Measurements from ENCODE around the gene DUSP5. TPM values are rescaled to one million over a fixed set of nuclear protein-coding genes. Genes with fewer than 3 reads are reported as not detected.

The DUSP5 gene
- polyA plus RNA-seq, 2 of the 4 experiments (the other 2 are of a cell fraction), result 48.8 to 171 TPM

DNA sequence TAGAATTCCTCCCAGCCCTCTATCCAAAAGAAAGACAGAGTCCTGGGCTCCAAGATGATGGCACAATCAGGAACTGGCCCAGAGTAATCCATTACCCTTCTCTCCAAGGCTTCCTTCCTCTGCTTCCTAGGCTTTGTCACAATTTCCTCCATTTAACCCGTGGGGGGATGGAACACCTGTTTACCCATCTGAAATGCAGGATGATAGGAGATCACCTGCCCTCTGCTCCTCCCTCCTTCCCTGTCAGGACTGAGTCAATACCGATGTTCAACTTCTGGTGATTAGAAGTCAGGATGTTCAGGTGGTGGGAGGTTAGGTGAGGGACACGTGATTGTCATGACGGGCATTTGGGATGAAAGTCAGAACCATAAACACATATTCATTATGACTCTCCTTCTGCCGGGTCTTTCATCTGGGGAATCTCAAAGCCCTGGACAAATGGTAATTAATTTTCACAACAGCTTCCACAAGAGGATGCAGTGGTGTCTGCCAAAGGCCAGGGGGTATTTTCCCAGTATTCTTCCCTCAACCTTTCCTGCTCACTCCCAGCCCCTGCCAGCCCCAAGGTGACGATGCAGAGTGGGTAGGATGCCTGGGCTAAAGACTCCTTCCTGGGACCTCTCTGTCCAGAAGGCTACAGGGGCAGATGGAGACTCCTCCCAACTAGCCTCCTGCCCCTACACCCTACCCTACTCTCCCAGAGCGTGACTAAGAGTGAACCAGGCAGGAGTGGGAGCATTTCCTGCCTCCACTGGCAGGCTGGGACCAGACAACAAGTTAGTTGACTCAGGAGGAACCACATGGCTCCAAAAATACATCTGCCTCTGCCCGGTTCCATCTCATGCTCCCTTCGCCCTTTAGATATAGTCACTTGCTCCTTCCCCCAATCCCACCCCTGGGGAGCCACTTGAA lies 27.9 kb downstream of the DUSP5 start (continued):
- TF ChIP-seq, protein P1, sequence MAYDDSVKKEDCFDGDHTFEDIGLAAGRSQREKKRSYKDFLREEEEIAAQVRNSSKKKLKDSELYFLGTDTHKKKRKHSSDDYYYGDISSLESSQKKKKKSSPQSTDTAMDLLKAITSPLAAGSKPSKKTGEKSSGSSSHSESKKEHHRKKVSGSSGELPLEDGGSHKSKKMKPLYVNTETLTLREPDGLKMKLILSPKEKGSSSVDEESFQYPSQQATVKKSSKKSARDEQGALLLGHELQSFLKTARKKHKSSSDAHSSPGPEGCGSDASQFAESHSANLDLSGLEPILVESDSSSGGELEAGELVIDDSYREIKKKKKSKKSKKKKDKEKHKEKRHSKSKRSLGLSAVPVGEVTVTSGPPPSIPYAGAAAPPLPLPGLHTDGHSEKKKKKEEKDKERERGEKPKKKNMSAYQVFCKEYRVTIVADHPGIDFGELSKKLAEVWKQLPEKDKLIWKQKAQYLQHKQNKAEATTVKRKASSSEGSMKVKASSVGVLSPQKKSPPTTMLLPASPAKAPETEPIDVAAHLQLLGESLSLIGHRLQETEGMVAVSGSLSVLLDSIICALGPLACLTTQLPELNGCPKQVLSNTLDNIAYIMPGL (CRISPR knock-in tag; IDR thresholded peaks at IDR 0.05; ENCODE audit: borderline replicate concordance), result no peak
- no peak for TF ChIP-seq POLR2A (IDR thresholded peaks at IDR 0.05; ENCODE audit: low read length)
- TF ChIP-seq PHF8 (IDR thresholded peaks at IDR 0.05; ENCODE audit: borderline replicate concordance, low read depth), result no peak
- TF ChIP-seq TFCP2L1 (CRISPR knock-in tag; IDR thresholded peaks at IDR 0.05), result no peak
- no peak for TF ChIP-seq FOXS1 (CRISPR knock-in tag; IDR thresholded peaks at IDR 0.05)
- TF ChIP-seq, protein P2, sequence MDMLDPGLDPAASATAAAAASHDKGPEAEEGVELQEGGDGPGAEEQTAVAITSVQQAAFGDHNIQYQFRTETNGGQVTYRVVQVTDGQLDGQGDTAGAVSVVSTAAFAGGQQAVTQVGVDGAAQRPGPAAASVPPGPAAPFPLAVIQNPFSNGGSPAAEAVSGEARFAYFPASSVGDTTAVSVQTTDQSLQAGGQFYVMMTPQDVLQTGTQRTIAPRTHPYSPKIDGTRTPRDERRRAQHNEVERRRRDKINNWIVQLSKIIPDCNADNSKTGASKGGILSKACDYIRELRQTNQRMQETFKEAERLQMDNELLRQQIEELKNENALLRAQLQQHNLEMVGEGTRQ (IDR thresholded peaks at IDR 0.05), result no peak
- TF ChIP-seq, protein P3, sequence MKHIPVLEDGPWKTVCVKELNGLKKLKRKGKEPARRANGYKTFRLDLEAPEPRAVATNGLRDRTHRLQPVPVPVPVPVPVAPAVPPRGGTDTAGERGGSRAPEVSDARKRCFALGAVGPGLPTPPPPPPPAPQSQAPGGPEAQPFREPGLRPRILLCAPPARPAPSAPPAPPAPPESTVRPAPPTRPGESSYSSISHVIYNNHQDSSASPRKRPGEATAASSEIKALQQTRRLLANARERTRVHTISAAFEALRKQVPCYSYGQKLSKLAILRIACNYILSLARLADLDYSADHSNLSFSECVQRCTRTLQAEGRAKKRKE (CRISPR knock-in tag; IDR thresholded peaks at IDR 0.05; ENCODE audit: low read depth), result no peak
- no peak for TF ChIP-seq NPAS2 (CRISPR knock-in tag; IDR thresholded peaks at IDR 0.05; ENCODE audit: borderline replicate concordance)
- TF ChIP-seq HOXA7 (CRISPR knock-in tag; IDR thresholded peaks at IDR 0.05), result 0 out of 2 replicates have a peak, but pooled peaks have one; percentile 70
- no peak for TF ChIP-seq FOSL2 (IDR thresholded peaks at IDR 0.05)
- TF ChIP-seq FOSL2 (CRISPR knock-in tag; IDR thresholded peaks at IDR 0.05), result no peak; the same call in none of the 2 replicates
- no peak for TF ChIP-seq NR3C1 (IDR thresholded peaks at IDR 0.05)
- TF ChIP-seq TP53 (CRISPR knock-in tag; IDR thresholded peaks at IDR 0.05), result peak; percentile 27; the same call in 1 of the 2 replicates
- TF ChIP-seq ZFP36 (IDR thresholded peaks at IDR 0.05; ENCODE audit: borderline replicate concordance, partially characterized antibody), result no peak
- TF ChIP-seq CHD4 (IDR thresholded peaks at IDR 0.05; ENCODE audit: borderline replicate concordance), result no peak
- no peak for TF ChIP-seq SMC3 (IDR thresholded peaks at IDR 0.05)
- TF ChIP-seq RCOR1 (IDR thresholded peaks at IDR 0.05; ENCODE audit: low read depth, low read length), result no peak
- TF ChIP-seq KDM5A (IDR thresholded peaks at IDR 0.05), result no peak
- no peak for TF ChIP-seq BHLHE40 (IDR thresholded peaks at IDR 0.05; ENCODE audit: low read depth, low read length)
- TF ChIP-seq, protein P4, sequence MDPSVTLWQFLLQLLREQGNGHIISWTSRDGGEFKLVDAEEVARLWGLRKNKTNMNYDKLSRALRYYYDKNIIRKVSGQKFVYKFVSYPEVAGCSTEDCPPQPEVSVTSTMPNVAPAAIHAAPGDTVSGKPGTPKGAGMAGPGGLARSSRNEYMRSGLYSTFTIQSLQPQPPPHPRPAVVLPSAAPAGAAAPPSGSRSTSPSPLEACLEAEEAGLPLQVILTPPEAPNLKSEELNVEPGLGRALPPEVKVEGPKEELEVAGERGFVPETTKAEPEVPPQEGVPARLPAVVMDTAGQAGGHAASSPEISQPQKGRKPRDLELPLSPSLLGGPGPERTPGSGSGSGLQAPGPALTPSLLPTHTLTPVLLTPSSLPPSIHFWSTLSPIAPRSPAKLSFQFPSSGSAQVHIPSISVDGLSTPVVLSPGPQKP (IDR thresholded peaks at IDR 0.05; ENCODE audit: low read depth, low read length), result no peak
- no peak for TF ChIP-seq EHF (CRISPR knock-in tag; IDR thresholded peaks at IDR 0.05)
- TF ChIP-seq SREBF2 (IDR thresholded peaks at IDR 0.05), result no peak
- TF ChIP-seq HEYL (CRISPR knock-in tag; IDR thresholded peaks at IDR 0.05), result no peak
- TF ChIP-seq, protein P5, sequence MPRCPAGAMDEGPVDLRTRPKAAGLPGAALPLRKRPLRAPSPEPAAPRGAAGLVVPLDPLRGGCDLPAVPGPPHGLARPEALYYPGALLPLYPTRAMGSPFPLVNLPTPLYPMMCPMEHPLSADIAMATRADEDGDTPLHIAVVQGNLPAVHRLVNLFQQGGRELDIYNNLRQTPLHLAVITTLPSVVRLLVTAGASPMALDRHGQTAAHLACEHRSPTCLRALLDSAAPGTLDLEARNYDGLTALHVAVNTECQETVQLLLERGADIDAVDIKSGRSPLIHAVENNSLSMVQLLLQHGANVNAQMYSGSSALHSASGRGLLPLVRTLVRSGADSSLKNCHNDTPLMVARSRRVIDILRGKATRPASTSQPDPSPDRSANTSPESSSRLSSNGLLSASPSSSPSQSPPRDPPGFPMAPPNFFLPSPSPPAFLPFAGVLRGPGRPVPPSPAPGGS (IDR thresholded peaks at IDR 0.05), result no peak
- TF ChIP-seq, protein P6, sequence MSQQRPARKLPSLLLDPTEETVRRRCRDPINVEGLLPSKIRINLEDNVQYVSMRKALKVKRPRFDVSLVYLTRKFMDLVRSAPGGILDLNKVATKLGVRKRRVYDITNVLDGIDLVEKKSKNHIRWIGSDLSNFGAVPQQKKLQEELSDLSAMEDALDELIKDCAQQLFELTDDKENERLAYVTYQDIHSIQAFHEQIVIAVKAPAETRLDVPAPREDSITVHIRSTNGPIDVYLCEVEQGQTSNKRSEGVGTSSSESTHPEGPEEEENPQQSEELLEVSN (IDR thresholded peaks at IDR 0.05; ENCODE audit: borderline replicate concordance, low read depth), result no peak
- no peak for TF ChIP-seq RFX5 (IDR thresholded peaks at IDR 0.05)
- no peak for TF ChIP-seq ZC3H11A (IDR thresholded peaks at IDR 0.05)
- TF ChIP-seq, protein P7, sequence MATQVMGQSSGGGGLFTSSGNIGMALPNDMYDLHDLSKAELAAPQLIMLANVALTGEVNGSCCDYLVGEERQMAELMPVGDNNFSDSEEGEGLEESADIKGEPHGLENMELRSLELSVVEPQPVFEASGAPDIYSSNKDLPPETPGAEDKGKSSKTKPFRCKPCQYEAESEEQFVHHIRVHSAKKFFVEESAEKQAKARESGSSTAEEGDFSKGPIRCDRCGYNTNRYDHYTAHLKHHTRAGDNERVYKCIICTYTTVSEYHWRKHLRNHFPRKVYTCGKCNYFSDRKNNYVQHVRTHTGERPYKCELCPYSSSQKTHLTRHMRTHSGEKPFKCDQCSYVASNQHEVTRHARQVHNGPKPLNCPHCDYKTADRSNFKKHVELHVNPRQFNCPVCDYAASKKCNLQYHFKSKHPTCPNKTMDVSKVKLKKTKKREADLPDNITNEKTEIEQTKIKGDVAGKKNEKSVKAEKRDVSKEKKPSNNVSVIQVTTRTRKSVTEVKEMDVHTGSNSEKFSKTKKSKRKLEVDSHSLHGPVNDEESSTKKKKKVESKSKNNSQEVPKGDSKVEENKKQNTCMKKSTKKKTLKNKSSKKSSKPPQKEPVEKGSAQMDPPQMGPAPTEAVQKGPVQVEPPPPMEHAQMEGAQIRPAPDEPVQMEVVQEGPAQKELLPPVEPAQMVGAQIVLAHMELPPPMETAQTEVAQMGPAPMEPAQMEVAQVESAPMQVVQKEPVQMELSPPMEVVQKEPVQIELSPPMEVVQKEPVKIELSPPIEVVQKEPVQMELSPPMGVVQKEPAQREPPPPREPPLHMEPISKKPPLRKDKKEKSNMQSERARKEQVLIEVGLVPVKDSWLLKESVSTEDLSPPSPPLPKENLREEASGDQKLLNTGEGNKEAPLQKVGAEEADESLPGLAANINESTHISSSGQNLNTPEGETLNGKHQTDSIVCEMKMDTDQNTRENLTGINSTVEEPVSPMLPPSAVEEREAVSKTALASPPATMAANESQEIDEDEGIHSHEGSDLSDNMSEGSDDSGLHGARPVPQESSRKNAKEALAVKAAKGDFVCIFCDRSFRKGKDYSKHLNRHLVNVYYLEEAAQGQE (IDR thresholded peaks at IDR 0.05), result 0 out of 2 replicates have a peak, but pooled peaks have one; percentile 0
- TF ChIP-seq, protein P8, sequence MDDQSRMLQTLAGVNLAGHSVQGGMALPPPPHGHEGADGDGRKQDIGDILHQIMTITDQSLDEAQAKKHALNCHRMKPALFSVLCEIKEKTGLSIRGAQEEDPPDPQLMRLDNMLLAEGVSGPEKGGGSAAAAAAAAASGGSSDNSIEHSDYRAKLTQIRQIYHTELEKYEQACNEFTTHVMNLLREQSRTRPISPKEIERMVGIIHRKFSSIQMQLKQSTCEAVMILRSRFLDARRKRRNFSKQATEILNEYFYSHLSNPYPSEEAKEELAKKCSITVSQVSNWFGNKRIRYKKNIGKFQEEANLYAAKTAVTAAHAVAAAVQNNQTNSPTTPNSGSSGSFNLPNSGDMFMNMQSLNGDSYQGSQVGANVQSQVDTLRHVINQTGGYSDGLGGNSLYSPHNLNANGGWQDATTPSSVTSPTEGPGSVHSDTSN (IDR thresholded peaks at IDR 0.05), result no peak
- no peak for TF ChIP-seq MYC (IDR thresholded peaks at IDR 0.05; ENCODE audit: borderline replicate concordance, low read length)
- no peak for TF ChIP-seq ZSCAN20 (CRISPR knock-in tag; IDR thresholded peaks at IDR 0.05)

Measured in A549 (cell line).